GM21619 (cell line): ENCODE results near the gene SLF2.

Source experiments
- ATAC-seq: cut with Tn5 transposase; IDR thresholded peaks from one replicate; pipeline ENCODE4 v1.9.1; 2021; ENCODE audit not compliant: unreplicated experiment

SLF2 gene

DNA sequence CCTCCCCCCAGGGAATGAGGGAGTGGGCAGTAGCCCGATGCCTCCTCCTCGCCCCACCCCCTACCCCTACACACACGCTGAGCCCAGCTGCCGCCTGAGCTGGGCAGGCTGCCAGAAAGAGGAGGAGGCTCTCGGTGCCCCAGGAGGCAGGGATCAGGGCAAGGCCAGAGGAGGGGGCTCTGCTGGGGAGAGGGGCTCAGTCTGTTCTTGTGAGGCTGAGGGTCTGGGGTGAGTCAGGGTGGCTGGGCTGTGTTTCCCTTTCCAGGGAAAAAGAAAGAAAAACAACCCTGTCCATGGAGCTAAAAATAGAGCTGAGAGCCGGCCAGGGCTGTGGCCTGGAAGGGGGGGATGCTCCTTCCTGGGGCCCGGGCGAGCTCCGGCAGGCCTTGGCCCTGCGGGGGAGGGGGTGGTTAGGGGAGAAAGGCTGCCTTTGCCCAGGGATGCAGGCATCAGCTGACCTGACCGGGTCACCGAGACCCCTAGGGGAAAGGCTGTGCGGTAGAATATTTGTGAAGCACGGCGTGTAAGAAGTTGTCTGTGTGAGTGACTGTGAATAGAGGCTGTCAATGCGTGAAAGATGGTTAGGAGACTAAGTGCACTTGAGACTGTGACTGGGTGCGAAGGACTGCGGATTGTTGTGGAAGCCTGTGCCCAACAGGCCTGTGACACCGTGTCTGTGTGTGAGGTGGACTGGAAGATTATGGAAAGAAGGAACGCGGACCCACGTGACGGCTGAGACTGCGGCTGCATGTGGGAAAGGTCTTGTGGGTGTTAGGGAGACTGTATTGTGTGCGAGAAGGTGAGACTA is 85.6 kb downstream of the SLF2 start:
- peak; percentile 17 for ATAC-seq

GRCh38 chr10:100998991-100999741 is 86.4 kb downstream of the SLF2 start:
- ATAC-seq, result peak; percentile 45

DNA sequence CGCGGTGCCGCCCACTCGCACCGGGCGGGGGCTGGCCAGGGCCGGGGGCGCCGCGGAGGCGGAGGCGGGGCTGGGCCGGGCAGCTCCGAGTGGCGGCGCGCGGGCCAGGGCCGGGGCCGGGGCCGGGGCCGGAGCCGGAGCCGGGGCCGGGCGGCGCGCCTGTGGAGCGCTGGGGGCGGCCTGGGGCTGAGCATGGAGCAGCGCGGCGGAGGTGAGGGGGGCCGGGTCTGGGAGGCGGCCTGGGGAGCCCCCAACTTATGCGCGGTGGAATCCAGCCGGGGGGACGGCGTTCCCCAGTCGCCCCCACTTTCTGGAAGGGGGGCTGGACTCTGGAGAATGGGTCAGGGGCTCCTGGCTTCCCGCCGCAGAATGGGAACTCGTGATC is 87.0 kb downstream of the SLF2 start, which contains the start of gene LZTS2:
TSS of gene LZTS2 (plus strand) at position 67 of the 385 bp plus-strand sequence. CDS start 2,731 bp downstream, outside the sequence.
- ATAC-seq, result no peak

- no peak for ATAC-seq
Observed at GRCh38 chr10:101000127-101000914, 87.6 kb downstream of the SLF2 start.

- no peak for ATAC-seq
Observed at GRCh38 chr10:101000915-101001658, 88.3 kb downstream of the SLF2 start.

GRCh38 chr10:101001659-101002035 is 88.9 kb downstream of the SLF2 start:
- no peak for ATAC-seq

DNA sequence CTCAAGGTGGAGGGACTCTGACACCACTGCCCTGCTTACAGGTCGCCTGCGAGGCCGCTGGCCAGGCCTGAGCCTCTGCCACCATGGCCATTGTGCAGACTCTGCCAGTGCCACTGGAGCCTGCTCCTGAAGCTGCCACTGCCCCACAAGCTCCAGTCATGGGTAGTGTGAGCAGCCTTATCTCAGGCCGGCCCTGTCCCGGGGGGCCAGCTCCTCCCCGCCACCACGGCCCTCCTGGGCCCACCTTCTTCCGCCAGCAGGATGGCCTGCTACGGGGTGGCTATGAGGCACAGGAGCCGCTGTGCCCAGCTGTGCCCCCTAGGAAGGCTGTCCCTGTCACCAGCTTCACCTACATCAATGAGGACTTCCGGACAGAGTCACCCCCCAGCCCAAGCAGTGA is 89.7 kb downstream of the SLF2 start:
- no peak for ATAC-seq

DNA sequence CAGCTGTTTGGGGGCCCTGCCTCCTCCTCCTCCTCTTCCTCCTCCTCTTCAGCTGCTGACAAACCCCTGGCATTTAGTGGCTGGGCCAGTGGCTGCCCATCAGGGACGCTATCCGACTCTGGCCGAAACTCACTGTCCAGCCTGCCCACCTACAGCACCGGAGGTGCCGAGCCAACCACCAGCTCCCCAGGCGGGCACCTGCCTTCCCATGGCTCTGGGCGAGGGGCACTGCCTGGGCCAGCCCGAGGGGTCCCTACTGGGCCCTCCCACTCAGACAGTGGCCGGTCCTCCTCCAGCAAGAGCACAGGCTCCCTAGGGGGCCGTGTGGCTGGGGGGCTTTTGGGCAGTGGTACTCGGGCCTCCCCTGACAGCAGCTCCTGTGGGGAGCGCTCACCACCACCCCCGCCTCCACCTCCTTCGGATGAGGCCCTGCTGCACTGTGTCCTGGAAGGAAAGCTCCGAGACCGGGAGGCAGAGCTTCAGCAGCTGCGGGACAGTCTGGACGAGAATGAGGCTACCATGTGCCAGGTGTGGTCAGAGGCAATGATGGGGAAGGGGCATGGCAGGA is 91.0 kb downstream of the SLF2 start:
- ATAC-seq, result no peak

DNA sequence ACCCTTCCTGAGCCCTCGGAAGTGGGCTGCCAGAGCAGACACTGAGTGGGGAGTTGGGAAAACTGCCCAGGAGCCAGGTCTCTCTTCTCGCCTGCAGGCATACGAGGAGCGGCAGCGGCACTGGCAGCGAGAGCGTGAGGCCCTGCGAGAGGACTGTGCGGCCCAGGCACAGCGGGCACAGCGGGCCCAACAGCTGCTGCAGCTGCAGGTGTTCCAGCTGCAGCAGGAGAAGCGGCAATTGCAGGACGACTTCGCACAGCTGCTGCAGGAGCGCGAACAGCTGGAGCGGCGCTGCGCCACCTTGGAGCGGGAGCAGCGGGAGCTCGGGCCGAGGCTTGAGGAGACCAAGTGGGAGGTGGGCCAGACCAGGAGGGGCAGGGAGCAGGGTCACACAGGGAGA is 92.6 kb downstream of the SLF2 start:
- ATAC-seq, result no peak

DNA sequence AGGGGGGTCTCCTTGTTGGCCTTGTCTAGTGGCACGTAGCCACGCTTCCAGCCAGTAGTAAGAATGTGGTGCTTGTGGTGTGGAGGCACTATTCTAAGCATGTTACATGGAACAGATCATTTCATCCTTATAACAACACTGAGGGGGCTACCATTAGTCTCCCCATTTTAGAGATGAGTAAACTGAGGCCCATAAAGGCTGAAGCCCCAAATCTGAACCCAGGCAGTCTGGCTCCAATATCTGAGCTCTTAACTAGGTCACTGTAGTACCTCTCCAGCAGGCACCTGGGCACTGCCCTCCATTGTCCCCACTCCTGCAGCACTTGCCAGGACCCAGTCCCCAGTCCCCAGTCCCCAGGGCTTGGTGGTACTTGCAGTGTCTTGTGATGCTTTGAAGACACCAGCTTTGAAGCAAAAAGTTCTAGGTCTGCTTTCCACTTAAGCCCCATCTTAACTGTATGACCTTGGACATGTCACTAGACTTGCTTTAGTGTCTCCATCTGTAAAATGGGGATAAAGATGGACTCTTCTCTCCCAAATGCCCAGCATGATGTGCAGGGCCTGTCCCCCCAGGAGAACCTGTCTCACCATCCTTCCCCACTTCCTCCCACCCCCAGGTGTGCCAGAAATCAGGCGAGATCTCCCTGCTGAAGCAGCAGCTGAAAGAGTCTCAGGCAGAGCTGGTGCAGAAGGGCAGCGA is 93.3 kb downstream of the SLF2 start:
- ATAC-seq, result no peak

DNA sequence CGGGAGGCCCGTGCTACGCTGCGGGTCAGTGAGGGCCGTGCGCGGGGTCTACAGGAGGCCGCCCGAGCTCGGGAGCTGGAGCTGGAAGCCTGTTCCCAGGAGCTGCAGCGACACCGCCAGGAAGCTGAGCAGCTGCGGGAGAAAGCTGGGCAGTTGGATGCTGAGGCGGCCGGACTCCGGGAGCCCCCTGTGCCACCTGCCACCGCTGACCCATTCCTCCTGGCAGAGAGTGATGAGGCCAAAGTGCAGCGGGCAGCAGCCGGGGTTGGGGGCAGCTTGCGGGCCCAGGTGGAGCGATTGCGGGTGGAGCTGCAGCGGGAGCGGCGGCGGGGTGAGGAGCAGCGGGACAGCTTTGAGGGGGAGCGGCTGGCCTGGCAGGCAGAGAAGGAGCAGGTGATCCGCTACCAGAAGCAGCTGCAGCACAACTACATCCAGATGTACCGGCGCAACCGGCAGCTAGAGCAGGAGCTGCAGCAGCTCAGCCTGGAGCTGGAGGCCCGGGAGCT is 93.9 kb downstream of the SLF2 start:
- no peak for ATAC-seq

DNA sequence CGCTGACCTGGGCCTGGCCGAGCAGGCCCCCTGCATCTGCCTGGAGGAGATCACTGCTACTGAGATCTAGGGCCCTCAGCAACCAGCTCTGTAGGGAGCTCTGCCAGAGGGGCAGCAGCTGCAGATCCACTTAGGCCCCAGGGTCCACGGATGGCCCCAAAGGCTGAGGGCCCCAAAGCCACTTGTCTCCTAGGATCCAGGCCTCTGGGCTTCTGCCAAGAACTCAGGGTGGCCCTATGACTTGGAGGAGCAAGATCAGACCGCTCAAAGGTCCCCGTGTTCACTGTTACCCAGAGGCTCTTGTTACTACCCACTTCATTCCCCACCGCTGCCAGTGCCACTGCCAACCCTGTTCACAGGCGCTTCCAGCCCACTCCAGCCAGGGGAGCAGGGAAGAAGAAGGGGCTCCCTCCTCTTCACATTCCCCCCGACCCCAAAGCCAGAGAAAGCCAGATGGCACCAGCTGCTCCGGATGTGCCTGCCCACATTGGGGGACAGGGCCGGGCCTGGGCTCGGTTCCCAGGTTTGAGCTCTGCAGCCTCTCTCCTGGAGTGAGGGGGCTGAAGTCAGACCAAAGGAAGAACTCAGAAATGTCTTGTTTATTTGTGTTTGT is 94.4 kb downstream of the SLF2 start:
- ATAC-seq, result no peak

- no peak for ATAC-seq
Observed at GRCh38 chr10:101007915-101008822, 95.4 kb downstream of the SLF2 start.

GRCh38 chr10:101008823-101009423 is 96.2 kb downstream of the SLF2 start:
- no peak for ATAC-seq

DNA sequence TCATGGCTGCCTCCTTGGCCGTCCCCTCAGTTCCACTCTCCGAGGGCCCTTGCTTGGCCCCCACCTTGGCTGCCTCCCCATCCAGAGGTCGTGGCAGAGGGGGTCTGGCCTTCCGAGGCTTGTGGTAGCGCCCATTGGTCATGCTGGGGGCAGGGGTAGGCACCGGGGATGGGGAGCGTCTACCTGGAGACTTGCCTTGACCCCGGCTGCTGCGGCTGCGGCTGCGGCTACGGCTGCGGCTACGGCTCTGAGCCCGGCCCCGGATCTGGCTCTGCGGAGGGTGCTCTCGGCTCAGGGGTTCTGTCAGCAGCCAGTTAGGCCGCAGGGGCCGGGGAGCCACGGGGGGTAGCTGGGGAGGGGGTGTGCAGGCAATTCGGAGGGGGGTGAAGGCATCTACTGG is 97.6 kb downstream of the SLF2 start:
- ATAC-seq, result no peak

- no peak for ATAC-seq
Observed at GRCh38 chr10:101011517-101012423, 99.0 kb downstream of the SLF2 start.
